Gastroesophageal sphincter (tissue), 3 donors: ENCODE data around the gene MPDZ.

ENCODE experiments used
- EP300 ChIP-seq: sonication (generic); formaldehyde crosslinking; IDR thresholded peaks from one replicate; pipeline ENCODE4 v1.6.1; 2017; ENCODE audit warnings: antibody characterized with exemption, mild to moderate bottlenecking
- POLR2A ChIP-seq, 2 donors: fragments of 450-650 bp; IDR thresholded peaks; one replicate each; pipeline ENCODE4 v1.6.1; 2017; ENCODE audit warnings: antibody characterized with exemption in 2 of 2, mild to moderate bottlenecking in 2 of 2, moderate library complexity in 1 of 2
- POLR2AphosphoS5 ChIP-seq: sonication (generic); formaldehyde crosslinking; IDR thresholded peaks from one replicate; pipeline ENCODE4 v1.6.1; 2017; ENCODE audit warnings: antibody characterized with exemption
- TF ChIP-seq, protein P1 (sequence below), 4 experiments: fragments of 200-600 bp in 2 of 4; fragments of 450-650 bp in 2 of 4; sonication (generic) in 1 of 4; IDR thresholded peaks; one replicate each; pipeline ENCODE4 v1.5.1; 2017 to 2019; ENCODE audit warnings: antibody characterized with exemption in 4 of 4, mild to moderate bottlenecking in 2 of 4, moderate library complexity in 2 of 4

DNA sequence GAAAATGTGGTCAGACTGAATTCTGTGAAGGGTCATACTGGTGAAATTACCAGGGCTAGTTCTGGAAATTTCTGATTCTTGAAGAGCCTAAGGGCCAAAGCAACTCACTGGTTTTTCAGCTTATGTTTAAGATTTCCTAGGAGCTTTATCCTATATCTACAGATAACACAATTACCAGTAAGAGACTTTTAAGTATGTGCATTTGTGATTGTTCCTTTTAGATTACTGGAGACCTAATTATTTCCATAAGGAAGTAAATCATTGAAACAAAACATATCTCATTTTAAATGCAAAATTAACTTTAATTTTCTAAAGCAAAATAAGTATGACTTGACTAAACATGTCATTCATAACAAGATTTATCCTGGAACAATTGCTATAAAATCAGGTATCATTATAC, 134.2 kb downstream of the MPDZ start:
- TF ChIP-seq EP300 (no peak), POLR2AphosphoS5 (no peak), POLR2A (IDR thresholded peaks at IDR 0.05) (no peak)
- TF ChIP-seq, protein P1, sequence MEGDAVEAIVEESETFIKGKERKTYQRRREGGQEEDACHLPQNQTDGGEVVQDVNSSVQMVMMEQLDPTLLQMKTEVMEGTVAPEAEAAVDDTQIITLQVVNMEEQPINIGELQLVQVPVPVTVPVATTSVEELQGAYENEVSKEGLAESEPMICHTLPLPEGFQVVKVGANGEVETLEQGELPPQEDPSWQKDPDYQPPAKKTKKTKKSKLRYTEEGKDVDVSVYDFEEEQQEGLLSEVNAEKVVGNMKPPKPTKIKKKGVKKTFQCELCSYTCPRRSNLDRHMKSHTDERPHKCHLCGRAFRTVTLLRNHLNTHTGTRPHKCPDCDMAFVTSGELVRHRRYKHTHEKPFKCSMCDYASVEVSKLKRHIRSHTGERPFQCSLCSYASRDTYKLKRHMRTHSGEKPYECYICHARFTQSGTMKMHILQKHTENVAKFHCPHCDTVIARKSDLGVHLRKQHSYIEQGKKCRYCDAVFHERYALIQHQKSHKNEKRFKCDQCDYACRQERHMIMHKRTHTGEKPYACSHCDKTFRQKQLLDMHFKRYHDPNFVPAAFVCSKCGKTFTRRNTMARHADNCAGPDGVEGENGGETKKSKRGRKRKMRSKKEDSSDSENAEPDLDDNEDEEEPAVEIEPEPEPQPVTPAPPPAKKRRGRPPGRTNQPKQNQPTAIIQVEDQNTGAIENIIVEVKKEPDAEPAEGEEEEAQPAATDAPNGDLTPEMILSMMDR (IDR thresholded peaks at IDR 0.05) = no peak
